ENCODE measurements around the gene MDN1.
"Not testable (repeated sequence)": the region's sequence is repeated elsewhere in the genome, so short reads cannot be mapped to it uniquely, and the experiment has no call there.

MDN1 gene

GRCh38 chr6:89834884-89835792 is 15.5 kb upstream of the MDN1 start:
- no peak for DNase-seq
- TF ChIP-seq POLR2A (IDR thresholded peaks at IDR 0.05; ENCODE audit: low read length) (no peak), GATA1 (IDR thresholded peaks at IDR 0.05; ENCODE audit: low read depth, low read length) (no peak)

GRCh38 chr6:89830170-89830809 is 10.7 kb upstream of the MDN1 start:
- TF ChIP-seq POLR2A (IDR thresholded peaks at IDR 0.05; ENCODE audit: low read length) (no peak), GATA1 (IDR thresholded peaks at IDR 0.05; ENCODE audit: low read depth, low read length) (no peak)
- peak; percentile 35 to 54 for DNase-seq

- DNase-seq, result peak; percentile 99 to 100
- TF ChIP-seq GATA1 (IDR thresholded peaks at IDR 0.05; ENCODE audit: low read depth, low read length), result no peak
- TF ChIP-seq POLR2A (IDR thresholded peaks at IDR 0.05; ENCODE audit: low read length), result peak; percentile 92
Measured at GRCh38 chr6:89829472-89830169, 10.0 kb upstream of the MDN1 start, which contains the start of gene CASP8AP2. Gene CASP8AP2 (plus strand): TSS chr6:89829880.

GRCh38 chr6:89828988-89829471 is 9.4 kb upstream of the MDN1 start:
- DNase-seq, result no peak
- no peak for TF ChIP-seq GATA1 (IDR thresholded peaks at IDR 0.05; ENCODE audit: low read depth, low read length)
- no peak for TF ChIP-seq POLR2A (IDR thresholded peaks at IDR 0.05; ENCODE audit: low read length)

- DNase-seq, result not testable (repeated sequence)
Measured at GRCh38 chr6:89828475-89828987, 8.9 kb upstream of the MDN1 start.

GRCh38 chr6:89826029-89826528 is 6.5 kb upstream of the MDN1 start:
- TF ChIP-seq POLR2A (IDR thresholded peaks at IDR 0.05; ENCODE audit: low read length), result no peak
- no peak for TF ChIP-seq GATA1 (IDR thresholded peaks at IDR 0.05; ENCODE audit: low read depth, low read length)
- no peak for DNase-seq

GRCh38 chr6:89818977-89819335 is 638 bp downstream of the MDN1 start:
- no peak for TF ChIP-seq GATA1 (IDR thresholded peaks at IDR 0.05; ENCODE audit: low read depth, low read length)
- no peak for TF ChIP-seq POLR2A (IDR thresholded peaks at IDR 0.05; ENCODE audit: low read length)
- peak; percentile 78 for DNase-seq

- no peak for TF ChIP-seq GATA1 (IDR thresholded peaks at IDR 0.05; ENCODE audit: low read depth, low read length)
- no peak for TF ChIP-seq POLR2A (IDR thresholded peaks at IDR 0.05; ENCODE audit: low read length)
- DNase-seq, result no peak
Measured at GRCh38 chr6:89817481-89817880, 2.1 kb downstream of the MDN1 start.

- DNase-seq, result not testable (repeated sequence)
Measured at GRCh38 chr6:89813422-89813821, 6.2 kb downstream of the MDN1 start.

GRCh38 chr6:89807581-89807980 is 12.0 kb downstream of the MDN1 start:
- DNase-seq, result peak; percentile 62 to 79
- TF ChIP-seq POLR2A (IDR thresholded peaks at IDR 0.05; ENCODE audit: low read length), result peak; percentile 21
- no peak for TF ChIP-seq GATA1 (IDR thresholded peaks at IDR 0.05; ENCODE audit: low read depth, low read length)

- TF ChIP-seq GATA1 (IDR thresholded peaks at IDR 0.05; ENCODE audit: low read depth, low read length), result no peak
- TF ChIP-seq POLR2A (IDR thresholded peaks at IDR 0.05; ENCODE audit: low read length), result no peak
- DNase-seq, result no peak
Measured at GRCh38 chr6:89805814-89806371, 13.7 kb downstream of the MDN1 start.

- TF ChIP-seq POLR2A (IDR thresholded peaks at IDR 0.05; ENCODE audit: low read length) (no peak), GATA1 (IDR thresholded peaks at IDR 0.05; ENCODE audit: low read depth, low read length) (no peak)
- DNase-seq, result no peak
Measured at GRCh38 chr6:89803271-89803670, 16.3 kb downstream of the MDN1 start.

- DNase-seq, result no peak
- TF ChIP-seq POLR2A (IDR thresholded peaks at IDR 0.05; ENCODE audit: low read length) (no peak), GATA1 (IDR thresholded peaks at IDR 0.05; ENCODE audit: low read depth, low read length) (no peak)
Measured at GRCh38 chr6:89799756-89800155, 19.8 kb downstream of the MDN1 start.

- TF ChIP-seq POLR2A (IDR thresholded peaks at IDR 0.05; ENCODE audit: low read length), result no peak
- no peak for TF ChIP-seq GATA1 (IDR thresholded peaks at IDR 0.05; ENCODE audit: low read depth, low read length)
- DNase-seq, result no peak
Measured at GRCh38 chr6:89799096-89799495, 20.5 kb downstream of the MDN1 start.

Data from erythroblast (primary cell).